HCT116 (cell line): ENCODE data around the gene TDRD15.
"Not testable (repeated sequence)": the region's sequence is repeated elsewhere in the genome, so short reads cannot be mapped to it uniquely, and the experiment has no call there.

Experiments
- SRF ChIP-seq: IDR thresholded peaks from 2 replicates; pipeline ENCODE4 v1.6.1; 2012; ENCODE audit warnings: low read depth
- TF ChIP-seq, protein P1 (sequence below), 3 experiments: fragments of 200-600 bp in 1 of 3; sonication (generic) in 1 of 3; IDR thresholded peaks in 2 of 3; conservative IDR thresholded peaks in 1 of 3; 2 replicates each; pipeline ENCODE4 v1.5.1; 2012 to 2017; ENCODE audit warnings: low read depth in 2 of 3, low read length in 2 of 3, antibody characterized with exemption in 1 of 3, borderline replicate concordance in 1 of 3, control low read depth in 1 of 3, mild to moderate bottlenecking in 1 of 3, mixed read lengths in 1 of 3, mixed run types in 1 of 3, moderate library complexity in 1 of 3; ENCODE audit not compliant: insufficient read depth in 1 of 3

DNA sequence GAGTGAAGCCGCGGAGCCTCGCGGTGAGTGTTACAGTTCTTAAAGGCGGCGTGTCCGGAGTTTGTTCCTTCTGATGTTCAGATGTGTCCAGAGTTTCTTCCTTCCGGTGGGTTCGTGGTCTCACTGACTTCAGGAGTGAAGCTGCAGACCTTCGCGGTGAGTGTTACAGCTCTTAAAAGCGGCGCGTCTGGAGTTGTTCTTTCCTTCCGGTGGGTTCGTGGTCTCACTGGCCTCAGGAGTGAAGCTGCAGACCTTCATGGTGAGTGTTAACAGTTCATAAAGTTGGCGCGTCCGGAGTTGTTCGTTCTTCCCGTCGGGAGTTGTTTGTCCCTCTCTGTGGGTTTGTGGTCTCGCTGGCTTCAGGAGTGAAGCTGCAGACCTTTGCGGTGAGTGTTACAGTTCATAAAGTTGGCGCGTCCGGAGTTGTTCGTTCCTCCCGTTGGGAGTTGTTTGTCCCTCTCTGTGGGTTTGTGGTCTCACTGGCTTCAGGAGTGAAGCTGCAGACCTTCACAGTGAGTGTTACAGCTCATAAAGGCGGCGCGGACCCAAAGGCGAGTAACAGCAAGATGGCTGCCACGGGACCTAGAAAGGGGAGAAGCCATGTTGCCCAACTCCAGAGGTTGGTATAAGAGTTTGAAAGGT, 22.1 kb upstream of the TDRD15 start:
- TF ChIP-seq, protein P1, sequence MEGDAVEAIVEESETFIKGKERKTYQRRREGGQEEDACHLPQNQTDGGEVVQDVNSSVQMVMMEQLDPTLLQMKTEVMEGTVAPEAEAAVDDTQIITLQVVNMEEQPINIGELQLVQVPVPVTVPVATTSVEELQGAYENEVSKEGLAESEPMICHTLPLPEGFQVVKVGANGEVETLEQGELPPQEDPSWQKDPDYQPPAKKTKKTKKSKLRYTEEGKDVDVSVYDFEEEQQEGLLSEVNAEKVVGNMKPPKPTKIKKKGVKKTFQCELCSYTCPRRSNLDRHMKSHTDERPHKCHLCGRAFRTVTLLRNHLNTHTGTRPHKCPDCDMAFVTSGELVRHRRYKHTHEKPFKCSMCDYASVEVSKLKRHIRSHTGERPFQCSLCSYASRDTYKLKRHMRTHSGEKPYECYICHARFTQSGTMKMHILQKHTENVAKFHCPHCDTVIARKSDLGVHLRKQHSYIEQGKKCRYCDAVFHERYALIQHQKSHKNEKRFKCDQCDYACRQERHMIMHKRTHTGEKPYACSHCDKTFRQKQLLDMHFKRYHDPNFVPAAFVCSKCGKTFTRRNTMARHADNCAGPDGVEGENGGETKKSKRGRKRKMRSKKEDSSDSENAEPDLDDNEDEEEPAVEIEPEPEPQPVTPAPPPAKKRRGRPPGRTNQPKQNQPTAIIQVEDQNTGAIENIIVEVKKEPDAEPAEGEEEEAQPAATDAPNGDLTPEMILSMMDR (IDR thresholded peaks at IDR 0.05 in 2 of 3, conservative IDR thresholded peaks at IDR 0.05 in 1 of 3; ENCODE audit: borderline replicate concordance in 1 of 3, insufficient read depth in 1 of 3, low read depth in 2 of 3, low read length in 2 of 3) = not testable (repeated sequence)
- TF ChIP-seq SRF = not testable (repeated sequence)
